Hepatic stellate cell (primary cell): ENCODE measurements around the gene KAZN.

Experiments
- DNase-seq: peaks from one replicate; pipeline ENCODE4 v3.0.0; 2011; ENCODE audit warnings: low spot score

The KAZN gene

GRCh38 chr1:14825396-14825795, 226.9 kb downstream of the KAZN start:
- DNase-seq = no peak

- no peak for DNase-seq
Measured at GRCh38 chr1:14826172-14826636, 227.7 kb downstream of the KAZN start.

GRCh38 chr1:14826731-14827326, 228.3 kb downstream of the KAZN start:
- DNase-seq = no peak

GRCh38 chr1:14827870-14828269, 229.4 kb downstream of the KAZN start:
- DNase-seq = no peak

GRCh38 chr1:14828665-14829064, 230.2 kb downstream of the KAZN start:
- DNase-seq = no peak

- DNase-seq = no peak
Measured at GRCh38 chr1:14835725-14836124, 237.2 kb downstream of the KAZN start.

- DNase-seq = no peak
Measured at GRCh38 chr1:14836426-14837140, 238.1 kb downstream of the KAZN start.

GRCh38 chr1:14840374-14840773, 241.9 kb downstream of the KAZN start:
- DNase-seq = no peak

GRCh38 chr1:14841456-14841855, 243.0 kb downstream of the KAZN start:
- DNase-seq = no peak

GRCh38 chr1:14841951-14842350, 243.5 kb downstream of the KAZN start:
- no peak for DNase-seq

- peak; percentile 41 for DNase-seq
Measured at GRCh38 chr1:14842361-14842760, 243.9 kb downstream of the KAZN start.

GRCh38 chr1:14842891-14843290, 244.4 kb downstream of the KAZN start:
- no peak for DNase-seq

GRCh38 chr1:14843525-14843924, 245.0 kb downstream of the KAZN start:
- DNase-seq = no peak

GRCh38 chr1:14844356-14844755, 245.9 kb downstream of the KAZN start:
- no peak for DNase-seq

- no peak for DNase-seq
Measured at GRCh38 chr1:14844923-14845617, 246.6 kb downstream of the KAZN start.

- no peak for DNase-seq
Measured at GRCh38 chr1:14845851-14846250, 247.4 kb downstream of the KAZN start.

GRCh38 chr1:14846688-14847087, 248.2 kb downstream of the KAZN start:
- no peak for DNase-seq

GRCh38 chr1:14848203-14848602, 249.7 kb downstream of the KAZN start:
- DNase-seq = no peak

- no peak for DNase-seq
Measured at GRCh38 chr1:14848625-14849024, 250.1 kb downstream of the KAZN start.

GRCh38 chr1:14849038-14849437, 250.6 kb downstream of the KAZN start:
- no peak for DNase-seq

- no peak for DNase-seq
Measured at GRCh38 chr1:14850563-14850962, 252.1 kb downstream of the KAZN start.

- DNase-seq = no peak
Measured at GRCh38 chr1:14851760-14852159, 253.3 kb downstream of the KAZN start.

GRCh38 chr1:14852291-14852690, 253.8 kb downstream of the KAZN start:
- no peak for DNase-seq
